K562 (cell line): Measurements from ENCODE around the gene CSAD. TPM values are rescaled to one million over a fixed set of nuclear protein-coding genes. Genes with fewer than 3 reads are reported as not detected.

ENCODE experiments used
- CHD2 ChIP-seq: IDR thresholded peaks from 2 replicates; pipeline ENCODE4 v1.6.1; 2011; ENCODE audit warnings: low read depth, low read length
- MEF2D ChIP-seq: conservative IDR thresholded peaks from 2 replicates; pipeline ENCODE4 v1.6.1; 2016; ENCODE audit warnings: low read depth, missing genetic modification characterization, missing compliant biosample characterization
- MYNN ChIP-seq, 2 experiments: sonication (generic); formaldehyde crosslinking in 1 of 2; IDR thresholded peaks; 2 replicates each; pipeline versions ENCODE4 v1.5.0 to v1.6.1; 2016 to 2020; ENCODE audit warnings: antibody characterized with exemption in 1 of 2, missing genetic modification reagents in 1 of 2
- RNF2 ChIP-seq: sonication (generic); IDR thresholded peaks from 2 replicates; pipeline ENCODE4 v1.6.1; 2016
- STAT5A ChIP-seq: IDR thresholded peaks from 2 replicates; pipeline ENCODE4 v1.6.1; 2012; ENCODE audit warnings: low read length, inconsistent platforms, borderline replicate concordance
- TFE3 ChIP-seq: fragments of 450-650 bp; formaldehyde crosslinking; IDR thresholded peaks from 2 replicates; pipeline ENCODE4 v1.4.0; 2020; ENCODE audit warnings: mild to moderate bottlenecking, mixed read lengths
- TOE1 ChIP-seq, 2 experiments: fragments of 450-650 bp in 1 of 2; sonication (generic) in 1 of 2; formaldehyde crosslinking in 1 of 2; IDR thresholded peaks; 2 replicates each; pipeline versions ENCODE4 v1.7.1 to v1.8.0; 2016 to 2022; ENCODE audit warnings: borderline replicate concordance in 2 of 2, mild to moderate bottlenecking in 2 of 2, antibody characterized with exemption in 1 of 2, inconsistent platforms in 1 of 2, low read depth in 1 of 2, missing genetic modification reagents in 1 of 2, moderate library complexity in 1 of 2
- ZZZ3 ChIP-seq: fragments of 450-650 bp; IDR thresholded peaks from 2 replicates; pipeline ENCODE4 v1.6.1; 2016; ENCODE audit warnings: antibody characterized with exemption, mild to moderate bottlenecking, moderate library complexity
- polyA plus RNA-seq, 8 experiments: library from polyadenylated mRNA; depleted of rRNA in 4 of 8; stranded (reverse) in 5 of 8; unstranded in 3 of 8; fragments of >200 nt; fragmentation: Nextera tagmentation in 2 of 8; fragmentation: Illumina TruSeq in 1 of 8; extraction: Ambion mirVana in 2 of 8; extraction: Trizol in 1 of 8; gene quantifications; 2 replicates each; pipeline versions ENCODE4 v1.2.1 to v1.2.3, GENCODE V29; 2011 to 2014; ENCODE audit warnings: inconsistent platforms in 1 of 8, missing spikeins in 1 of 8
- total RNA-seq, 7 experiments: library from RNA; depleted of rRNA in 6 of 7; stranded (reverse); fragments of >200 nt in 6 of 7; fragmentation: Illumina TruSeq in 2 of 7; extraction: Trizol in 2 of 7; gene quantifications; 2 replicates each; pipeline versions ENCODE4 v1.2.1 to v1.2.3, GENCODE V29; 2011 to 2021; ENCODE audit warnings: low replicate concordance in 1 of 7
- TF ChIP-seq, protein P1 (sequence below): sonication (generic); formaldehyde crosslinking; IDR thresholded peaks from 2 replicates; pipeline ENCODE4 v1.8.0; 2022; ENCODE audit warnings: missing genetic modification reagents, mild to moderate bottlenecking, moderate library complexity, borderline replicate concordance
- TF ChIP-seq, protein P2 (sequence below), 2 experiments: fragments of 450-650 bp in 1 of 2; sonication (generic) in 1 of 2; formaldehyde crosslinking in 1 of 2; IDR thresholded peaks; 2 replicates each; pipeline versions ENCODE4 v1.7.1 to v1.9.0; 2016 to 2022; ENCODE audit warnings: inconsistent platforms in 1 of 2, mild to moderate bottlenecking in 1 of 2, missing genetic modification reagents in 1 of 2

The CSAD gene
- total and polyA plus RNA-seq, 9 of the 15 experiments (the other 6 are each of a cell fraction or from before 2014, with no cell fraction given): 1.8 to 19.6 (median 8.1) TPM

DNA sequence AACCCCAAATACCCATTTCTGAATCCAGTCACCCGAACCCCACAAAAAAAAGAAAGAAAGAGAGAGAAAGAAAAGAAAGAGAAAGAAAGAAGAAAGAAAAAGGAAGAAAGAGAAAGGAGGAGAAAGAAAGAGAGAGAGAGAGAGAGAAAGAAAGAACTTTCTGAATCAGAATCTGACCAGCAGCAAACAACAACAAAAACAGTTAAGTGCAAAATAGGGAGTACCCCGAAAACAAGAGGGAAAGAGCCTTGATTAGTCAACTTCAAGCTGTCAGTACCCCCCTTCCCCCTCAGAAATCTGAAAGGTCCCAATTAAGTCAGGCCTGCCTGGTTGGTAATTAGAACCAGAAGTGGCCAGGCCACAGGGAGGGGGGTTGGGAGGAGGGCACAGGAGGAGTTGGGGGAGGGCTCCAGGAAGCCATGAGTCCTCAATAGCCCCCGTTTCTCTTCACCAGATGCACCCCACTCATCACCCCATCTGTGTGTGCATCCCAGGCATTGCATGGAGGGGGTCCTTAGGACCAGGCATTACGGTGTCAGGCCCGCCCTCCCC is 41.5 kb upstream of the CSAD start (continued):
- TF ChIP-seq, protein P1, sequence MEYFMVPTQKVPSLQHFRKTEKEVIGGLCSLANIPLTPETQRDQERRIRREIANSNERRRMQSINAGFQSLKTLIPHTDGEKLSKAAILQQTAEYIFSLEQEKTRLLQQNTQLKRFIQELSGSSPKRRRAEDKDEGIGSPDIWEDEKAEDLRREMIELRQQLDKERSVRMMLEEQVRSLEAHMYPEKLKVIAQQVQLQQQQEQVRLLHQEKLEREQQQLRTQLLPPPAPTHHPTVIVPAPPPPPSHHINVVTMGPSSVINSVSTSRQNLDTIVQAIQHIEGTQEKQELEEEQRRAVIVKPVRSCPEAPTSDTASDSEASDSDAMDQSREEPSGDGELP (CRISPR knock-in tag): no peak
- TF ChIP-seq RNF2: no peak
- no peak for TF ChIP-seq STAT5A
- no peak for TF ChIP-seq MYNN (IDR thresholded peaks at IDR 0.05)
- no peak for TF ChIP-seq MYNN (CRISPR knock-in tag; IDR thresholded peaks at IDR 0.05)
- TF ChIP-seq, protein P2, sequence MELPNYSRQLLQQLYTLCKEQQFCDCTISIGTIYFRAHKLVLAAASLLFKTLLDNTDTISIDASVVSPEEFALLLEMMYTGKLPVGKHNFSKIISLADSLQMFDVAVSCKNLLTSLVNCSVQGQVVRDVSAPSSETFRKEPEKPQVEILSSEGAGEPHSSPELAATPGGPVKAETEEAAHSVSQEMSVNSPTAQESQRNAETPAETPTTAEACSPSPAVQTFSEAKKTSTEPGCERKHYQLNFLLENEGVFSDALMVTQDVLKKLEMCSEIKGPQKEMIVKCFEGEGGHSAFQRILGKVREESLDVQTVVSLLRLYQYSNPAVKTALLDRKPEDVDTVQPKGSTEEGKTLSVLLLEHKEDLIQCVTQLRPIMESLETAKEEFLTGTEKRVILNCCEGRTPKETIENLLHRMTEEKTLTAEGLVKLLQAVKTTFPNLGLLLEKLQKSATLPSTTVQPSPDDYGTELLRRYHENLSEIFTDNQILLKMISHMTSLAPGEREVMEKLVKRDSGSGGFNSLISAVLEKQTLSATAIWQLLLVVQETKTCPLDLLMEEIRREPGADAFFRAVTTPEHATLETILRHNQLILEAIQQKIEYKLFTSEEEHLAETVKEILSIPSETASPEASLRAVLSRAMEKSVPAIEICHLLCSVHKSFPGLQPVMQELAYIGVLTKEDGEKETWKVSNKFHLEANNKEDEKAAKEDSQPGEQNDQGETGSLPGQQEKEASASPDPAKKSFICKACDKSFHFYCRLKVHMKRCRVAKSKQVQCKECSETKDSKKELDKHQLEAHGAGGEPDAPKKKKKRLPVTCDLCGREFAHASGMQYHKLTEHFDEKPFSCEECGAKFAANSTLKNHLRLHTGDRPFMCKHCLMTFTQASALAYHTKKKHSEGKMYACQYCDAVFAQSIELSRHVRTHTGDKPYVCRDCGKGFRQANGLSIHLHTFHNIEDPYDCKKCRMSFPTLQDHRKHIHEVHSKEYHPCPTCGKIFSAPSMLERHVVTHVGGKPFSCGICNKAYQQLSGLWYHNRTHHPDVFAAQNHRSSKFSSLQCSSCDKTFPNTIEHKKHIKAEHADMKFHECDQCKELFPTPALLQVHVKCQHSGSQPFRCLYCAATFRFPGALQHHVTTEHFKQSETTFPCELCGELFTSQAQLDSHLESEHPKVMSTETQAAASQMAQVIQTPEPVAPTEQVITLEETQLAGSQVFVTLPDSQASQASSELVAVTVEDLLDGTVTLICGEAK (IDR thresholded peaks at IDR 0.05): peak; percentile 70
- TF ChIP-seq, protein P2 (CRISPR knock-in tag; IDR thresholded peaks at IDR 0.05): no peak
- 0 out of 2 replicates have a peak, but pooled peaks have one; percentile 57 for TF ChIP-seq ZZZ3
- TF ChIP-seq MEF2D: no peak
- no peak for TF ChIP-seq CHD2
- TF ChIP-seq TOE1 (IDR thresholded peaks at IDR 0.05; ENCODE audit: borderline replicate concordance): 0 out of 2 replicates have a peak, but pooled peaks have one; percentile 30
- no peak for TF ChIP-seq TOE1 (CRISPR knock-in tag; IDR thresholded peaks at IDR 0.05; ENCODE audit: borderline replicate concordance, low read depth)
- TF ChIP-seq TFE3 (CRISPR knock-in tag): no peak
